Hepatocyte (in vitro differentiated cells): ENCODE data around the gene NMNAT2.

Experiments used
- EZH2 ChIP-seq: fragments of 200-600 bp; sonication (generic); IDR thresholded peaks from 2 replicates; pipeline ENCODE4 v1.6.1; 2016; ENCODE audit warnings: antibody characterized with exemption, mild to moderate bottlenecking, borderline replicate concordance
- EZH2phosphoT487 ChIP-seq: fragments of 200-600 bp; sonication (generic); IDR thresholded peaks from one replicate; pipeline ENCODE4 v1.6.1; 2018; ENCODE audit warnings: antibody characterized with exemption, mild to moderate bottlenecking, low read depth, moderate library complexity; ENCODE audit not compliant: unreplicated experiment, severe bottlenecking
- TF ChIP-seq, protein P1 (sequence below): fragments of 200-600 bp; sonication (generic); IDR thresholded peaks from 2 replicates; pipeline ENCODE4 v1.5.1; 2016; ENCODE audit warnings: antibody characterized with exemption, mild to moderate bottlenecking; ENCODE audit not compliant: poor library complexity

DNA sequence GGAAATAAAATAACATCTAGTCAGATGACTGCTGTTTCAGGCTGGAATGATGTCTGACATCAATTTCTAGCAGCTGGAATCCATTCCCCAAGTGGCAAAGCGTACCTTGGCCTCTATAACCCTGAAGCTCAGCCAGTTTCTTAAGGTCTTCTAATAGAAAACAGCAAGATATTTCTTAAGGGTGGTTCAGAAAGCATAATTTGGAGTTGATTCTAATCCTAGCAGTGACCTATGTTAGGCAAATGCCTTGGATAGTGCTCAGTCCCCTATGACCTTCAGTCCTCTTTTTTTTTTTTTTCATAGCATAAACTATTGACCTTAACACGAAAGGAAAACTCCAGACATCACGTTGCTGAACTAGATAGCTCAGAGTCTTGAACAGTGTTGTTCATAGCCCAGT lies 175.6 kb downstream of the NMNAT2 start:
- TF ChIP-seq, protein P1, sequence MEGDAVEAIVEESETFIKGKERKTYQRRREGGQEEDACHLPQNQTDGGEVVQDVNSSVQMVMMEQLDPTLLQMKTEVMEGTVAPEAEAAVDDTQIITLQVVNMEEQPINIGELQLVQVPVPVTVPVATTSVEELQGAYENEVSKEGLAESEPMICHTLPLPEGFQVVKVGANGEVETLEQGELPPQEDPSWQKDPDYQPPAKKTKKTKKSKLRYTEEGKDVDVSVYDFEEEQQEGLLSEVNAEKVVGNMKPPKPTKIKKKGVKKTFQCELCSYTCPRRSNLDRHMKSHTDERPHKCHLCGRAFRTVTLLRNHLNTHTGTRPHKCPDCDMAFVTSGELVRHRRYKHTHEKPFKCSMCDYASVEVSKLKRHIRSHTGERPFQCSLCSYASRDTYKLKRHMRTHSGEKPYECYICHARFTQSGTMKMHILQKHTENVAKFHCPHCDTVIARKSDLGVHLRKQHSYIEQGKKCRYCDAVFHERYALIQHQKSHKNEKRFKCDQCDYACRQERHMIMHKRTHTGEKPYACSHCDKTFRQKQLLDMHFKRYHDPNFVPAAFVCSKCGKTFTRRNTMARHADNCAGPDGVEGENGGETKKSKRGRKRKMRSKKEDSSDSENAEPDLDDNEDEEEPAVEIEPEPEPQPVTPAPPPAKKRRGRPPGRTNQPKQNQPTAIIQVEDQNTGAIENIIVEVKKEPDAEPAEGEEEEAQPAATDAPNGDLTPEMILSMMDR: no peak
- TF ChIP-seq EZH2 (no peak), EZH2phosphoT487 (no peak)
